ENCODE measurements around the gene MUTYH. TPM values are rescaled to one million over a fixed set of nuclear protein-coding genes. Genes with fewer than 3 reads are reported as not detected.

Gene MUTYH
- total and polyA plus RNA-seq, 2 donors from 2014 or later: 24.1 to 29.0 TPM

GRCh38 chr1:45306905-45307304 lies 33.3 kb downstream of the MUTYH start:
- DNase-seq: no peak
- intact Hi-C loops (cut with DNase I): no loop called here
- Histone ChIP-seq H3K4me1 (ENCODE audit: control insufficient read depth in 2 of 3, insufficient read depth in 2 of 3, low read depth in 1 of 3, low read length in 3 of 3) (peaks cover 0 to 10% (median 0%) of the 10 kb centered on the region in 3 donors), H3K27me3 (ENCODE audit: control insufficient read depth, insufficient read depth, low read length) (no peaks in the 10 kb centered on the region), H3K4me3 (ENCODE audit: low read length in 3 of 3) (no peak overlapping the region), H3K36me3 (ENCODE audit: control insufficient read depth in 2 of 3, insufficient read depth in 3 of 3, low read length in 3 of 3) (no peaks in the 10 kb centered on the region), H3K9ac (ENCODE audit: low read length in 3 of 3) (no peak overlapping the region), H3K27ac (ENCODE audit: low read depth in 2 of 2, low read length in 2 of 2) (no peak overlapping the region), H3K9me3 (ENCODE audit: control insufficient read depth in 2 of 3, insufficient read depth in 1 of 3, low read length in 3 of 3) (no peaks in the 10 kb centered on the region)
- no peak for TF ChIP-seq CTCF (IDR thresholded peaks at IDR 0.05; ENCODE audit: borderline replicate concordance, extremely low read depth, insufficient read depth)
- FAIRE-seq: no peak

- Histone ChIP-seq H3K9me3 (ENCODE audit: control insufficient read depth in 2 of 3, insufficient read depth in 1 of 3, low read length in 3 of 3) (no peaks in the 10 kb centered on the region), H3K9ac (ENCODE audit: low read length in 3 of 3) (no peak overlapping the region), H3K27ac (ENCODE audit: low read depth in 2 of 2, low read length in 2 of 2) (no peak overlapping the region), H3K4me1 (ENCODE audit: control insufficient read depth in 2 of 3, insufficient read depth in 2 of 3, low read depth in 1 of 3, low read length in 3 of 3) (peaks cover 0 to 10% (median 0%) of the 10 kb centered on the region in 3 donors), H3K36me3 (ENCODE audit: control insufficient read depth in 2 of 3, insufficient read depth in 3 of 3, low read length in 3 of 3) (no peaks in the 10 kb centered on the region), H3K27me3 (ENCODE audit: control insufficient read depth, insufficient read depth, low read length) (no peaks in the 10 kb centered on the region), H3K4me3 (ENCODE audit: low read length in 3 of 3) (no peak overlapping the region)
- DNase-seq (no peak), FAIRE-seq (no peak)
- intact Hi-C loops (cut with DNase I): no loop called here
- TF ChIP-seq CTCF (IDR thresholded peaks at IDR 0.05; ENCODE audit: borderline replicate concordance, extremely low read depth, insufficient read depth): no peak
Observed at GRCh38 chr1:45306319-45306718, 33.9 kb downstream of the MUTYH start.

GRCh38 chr1:45305231-45305630 lies 35.0 kb downstream of the MUTYH start:
- Histone ChIP-seq H3K36me3 (ENCODE audit: control insufficient read depth in 2 of 3, insufficient read depth in 3 of 3, low read length in 3 of 3) (no peaks in the 10 kb centered on the region), H3K27ac (ENCODE audit: low read depth in 2 of 2, low read length in 2 of 2) (no peak overlapping the region), H3K27me3 (ENCODE audit: control insufficient read depth, insufficient read depth, low read length) (no peaks in the 10 kb centered on the region), H3K9me3 (ENCODE audit: control insufficient read depth in 2 of 3, insufficient read depth in 1 of 3, low read length in 3 of 3) (no peaks in the 10 kb centered on the region), H3K4me3 (ENCODE audit: low read length in 3 of 3) (no peak overlapping the region), H3K4me1 (ENCODE audit: control insufficient read depth in 2 of 3, insufficient read depth in 2 of 3, low read depth in 1 of 3, low read length in 3 of 3) (peaks cover 0 to 10% (median 0%) of the 10 kb centered on the region in 3 donors), H3K9ac (ENCODE audit: low read length in 3 of 3) (no peak overlapping the region)
- intact Hi-C loops (cut with DNase I): no loop called here
- DNase-seq (no peak), FAIRE-seq (no peak)
- no peak for TF ChIP-seq CTCF (IDR thresholded peaks at IDR 0.05; ENCODE audit: borderline replicate concordance, extremely low read depth, insufficient read depth)

All from kidney (tissue), 14 donors.